HG02970 (cell line): Measurements from ENCODE around the gene ADGRB3.
A peak's percentile ranks its signal among the peaks of the same experiment; 100 is the strongest.
"Not testable (repeated sequence)": the region's sequence is repeated elsewhere in the genome, so short reads cannot be mapped to it uniquely, and the experiment has no call there.

Experiments
- ATAC-seq: cut with Tn5 transposase; IDR thresholded peaks from one replicate; pipeline ENCODE4 v1.9.1; 2021; ENCODE audit warnings: mild to moderate bottlenecking, moderate library complexity, moderate number of reproducible peaks; ENCODE audit not compliant: unreplicated experiment, low FRiP score

Gene ADGRB3

DNA sequence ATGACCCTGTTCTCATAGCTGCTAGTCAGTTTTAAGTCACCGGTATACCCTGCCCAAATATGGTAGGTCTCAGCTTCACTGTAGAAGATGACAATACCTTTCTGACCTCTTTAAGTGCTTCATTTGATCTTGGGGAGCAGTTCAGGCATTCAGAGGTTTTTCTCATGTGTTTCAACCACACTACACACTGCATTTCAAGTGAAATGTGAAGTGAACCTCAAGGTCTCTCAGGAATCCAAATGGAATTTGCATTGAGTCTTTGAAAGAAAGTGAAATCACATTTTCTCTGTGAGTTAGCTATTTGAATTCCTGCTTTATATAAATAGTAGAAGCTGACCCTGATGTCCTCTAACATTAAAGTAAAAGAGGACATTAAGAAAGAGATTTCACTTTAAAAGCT lies 461.6 kb downstream of the ADGRB3 start:
- no peak for ATAC-seq

DNA sequence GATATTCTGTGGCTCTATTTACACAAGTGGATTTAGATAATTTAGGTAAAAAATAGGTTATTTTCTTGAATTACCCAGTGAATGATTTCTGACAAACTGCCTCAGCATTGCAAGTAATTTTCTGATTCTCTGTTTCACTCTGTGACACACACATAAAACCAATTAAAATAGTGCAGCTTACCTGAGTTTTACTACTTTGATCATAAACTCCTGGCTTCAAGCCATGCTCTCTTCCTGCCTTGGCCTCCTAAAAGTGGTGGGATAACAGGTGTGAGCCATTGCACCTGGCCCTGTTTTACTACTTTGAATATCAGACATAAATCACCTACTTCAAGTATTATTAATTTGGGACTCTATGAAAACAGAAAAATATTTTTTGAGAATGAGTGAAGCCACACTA lies 462.9 kb downstream of the ADGRB3 start:
- ATAC-seq: no peak

DNA sequence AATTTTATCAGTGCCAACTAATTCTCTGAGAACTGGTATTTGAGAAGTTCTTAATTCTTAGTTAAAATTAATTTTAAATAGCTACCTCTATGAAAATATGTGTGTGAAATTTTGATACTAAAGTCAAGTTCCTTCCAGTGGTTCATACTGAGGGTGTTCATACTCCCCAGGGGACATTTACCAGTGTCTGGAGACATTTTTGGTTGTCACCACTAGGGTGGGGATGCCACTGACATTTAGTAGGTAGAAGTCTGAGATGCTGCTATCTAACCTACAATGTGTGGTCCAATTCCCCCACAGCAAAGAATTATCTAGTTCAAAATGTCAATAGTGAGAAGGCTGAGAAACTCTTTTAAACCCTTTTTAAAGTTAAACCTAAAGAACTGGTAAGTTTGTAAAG lies 463.8 kb downstream of the ADGRB3 start:
- no peak for ATAC-seq

DNA sequence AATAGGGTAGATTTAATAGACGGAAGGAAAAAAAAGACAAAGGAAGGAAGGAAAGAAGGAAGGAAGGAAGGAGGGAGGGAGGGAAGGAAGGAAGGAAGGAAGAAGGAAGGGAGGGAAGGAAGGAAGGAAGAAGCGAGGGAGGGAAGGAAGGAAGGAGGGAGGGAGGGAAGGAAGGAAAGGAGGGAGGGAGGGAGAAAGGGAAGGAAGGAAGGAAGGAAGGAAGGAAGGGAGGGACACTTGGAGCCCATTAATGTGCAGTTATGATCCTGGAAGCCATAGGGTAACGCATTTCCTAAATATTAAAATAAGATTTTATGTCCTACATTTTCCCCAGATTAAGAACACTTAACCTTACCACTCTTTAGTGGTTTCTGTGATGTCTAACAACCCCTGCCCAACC lies 465.7 kb downstream of the ADGRB3 start:
- no peak for ATAC-seq

DNA sequence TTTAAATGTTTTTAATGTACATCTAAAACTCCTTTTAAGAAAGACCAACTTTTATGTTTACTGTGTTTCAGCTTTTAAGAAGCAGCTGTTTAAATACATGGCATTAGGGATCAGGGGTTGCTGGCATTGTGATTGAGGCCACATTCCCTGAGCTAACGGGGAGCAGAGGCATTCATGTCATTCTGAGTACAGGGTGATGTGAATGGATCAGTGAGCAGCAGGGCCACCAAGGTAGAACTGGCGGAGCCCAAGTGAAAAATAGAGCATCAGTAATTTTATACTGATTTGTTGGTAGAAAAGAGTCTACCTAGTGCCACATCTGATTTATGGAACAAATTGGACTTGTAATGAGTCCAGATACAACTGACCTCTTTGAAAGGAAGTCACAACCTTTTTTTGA lies 467.3 kb downstream of the ADGRB3 start:
- ATAC-seq: no peak

DNA sequence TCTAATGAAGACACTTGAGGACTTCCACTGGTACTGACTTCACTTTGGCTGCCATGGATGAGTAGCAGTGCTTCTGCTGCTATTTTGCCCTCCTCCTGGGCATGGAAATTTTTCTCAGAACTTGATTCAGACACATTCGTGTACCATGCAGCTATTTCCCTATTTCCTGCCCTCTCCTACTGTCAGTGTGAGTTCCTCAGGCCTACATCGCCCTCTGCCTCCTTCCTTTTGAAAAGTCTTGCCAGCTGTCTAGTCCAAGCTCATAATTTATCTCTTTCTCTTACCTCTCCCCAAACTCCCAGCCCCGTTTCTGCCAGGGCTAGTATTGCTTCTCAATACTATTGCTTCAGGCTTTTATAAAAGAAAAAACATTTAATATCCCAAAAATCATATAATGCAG lies 470.2 kb downstream of the ADGRB3 start:
- no peak for ATAC-seq

DNA sequence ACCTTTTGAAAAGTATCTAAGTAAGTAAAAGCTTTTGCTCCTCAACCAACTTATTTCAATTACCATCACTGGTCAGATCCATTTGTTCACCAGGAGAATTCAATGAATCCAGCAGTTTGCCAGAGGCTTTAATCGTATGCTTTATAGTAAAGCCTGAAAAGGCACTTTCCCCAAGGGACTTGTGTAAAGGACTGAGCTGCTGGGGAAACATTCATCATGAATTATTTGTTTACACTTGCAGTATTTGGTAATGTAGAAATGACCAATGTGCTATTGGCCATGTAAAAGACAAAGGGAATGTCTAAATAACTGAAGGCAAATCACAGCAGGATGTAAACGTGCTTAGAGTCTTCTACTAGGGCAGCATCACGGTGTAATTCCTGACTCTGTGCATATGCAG lies 471.4 kb downstream of the ADGRB3 start:
- ATAC-seq: no peak

DNA sequence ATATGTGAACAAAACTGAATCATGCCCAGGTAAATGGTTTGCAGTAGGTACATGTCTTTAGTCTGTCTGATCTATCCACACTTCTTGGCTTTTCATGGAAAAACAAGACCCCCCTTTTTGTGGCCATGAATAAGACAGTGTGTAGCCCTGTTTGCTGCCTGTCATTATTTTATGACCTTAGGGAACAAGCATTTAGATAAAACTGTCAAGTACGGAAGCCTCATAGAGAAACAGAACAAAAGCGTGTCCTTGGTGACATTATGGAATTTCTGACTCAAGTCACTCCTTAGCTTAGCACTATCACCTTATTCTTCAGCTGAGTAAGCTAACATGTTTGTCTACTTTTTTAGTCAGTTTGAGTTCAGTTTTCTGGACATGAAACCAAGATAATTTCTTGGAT lies 476.2 kb downstream of the ADGRB3 start:
- ATAC-seq: no peak

DNA sequence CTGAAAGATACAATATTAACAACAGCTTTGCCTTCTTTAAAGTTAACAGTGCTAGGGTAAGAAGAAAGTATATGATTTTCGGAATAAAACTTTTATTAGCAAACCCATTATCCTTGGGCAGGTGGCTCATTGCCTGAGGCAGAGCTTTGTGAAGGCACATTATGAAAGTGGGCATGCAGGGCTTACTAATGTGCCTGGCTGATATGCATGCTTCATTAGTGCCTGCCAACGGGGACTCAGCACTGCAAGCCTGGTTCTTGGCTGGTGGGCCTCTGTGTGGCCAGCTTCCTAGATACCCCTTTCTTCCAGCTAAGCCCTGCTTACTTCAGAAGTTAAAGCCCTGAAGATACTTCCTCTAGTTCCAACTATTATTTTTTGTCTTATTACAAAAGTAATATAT lies 481.6 kb downstream of the ADGRB3 start:
- ATAC-seq: no peak

DNA sequence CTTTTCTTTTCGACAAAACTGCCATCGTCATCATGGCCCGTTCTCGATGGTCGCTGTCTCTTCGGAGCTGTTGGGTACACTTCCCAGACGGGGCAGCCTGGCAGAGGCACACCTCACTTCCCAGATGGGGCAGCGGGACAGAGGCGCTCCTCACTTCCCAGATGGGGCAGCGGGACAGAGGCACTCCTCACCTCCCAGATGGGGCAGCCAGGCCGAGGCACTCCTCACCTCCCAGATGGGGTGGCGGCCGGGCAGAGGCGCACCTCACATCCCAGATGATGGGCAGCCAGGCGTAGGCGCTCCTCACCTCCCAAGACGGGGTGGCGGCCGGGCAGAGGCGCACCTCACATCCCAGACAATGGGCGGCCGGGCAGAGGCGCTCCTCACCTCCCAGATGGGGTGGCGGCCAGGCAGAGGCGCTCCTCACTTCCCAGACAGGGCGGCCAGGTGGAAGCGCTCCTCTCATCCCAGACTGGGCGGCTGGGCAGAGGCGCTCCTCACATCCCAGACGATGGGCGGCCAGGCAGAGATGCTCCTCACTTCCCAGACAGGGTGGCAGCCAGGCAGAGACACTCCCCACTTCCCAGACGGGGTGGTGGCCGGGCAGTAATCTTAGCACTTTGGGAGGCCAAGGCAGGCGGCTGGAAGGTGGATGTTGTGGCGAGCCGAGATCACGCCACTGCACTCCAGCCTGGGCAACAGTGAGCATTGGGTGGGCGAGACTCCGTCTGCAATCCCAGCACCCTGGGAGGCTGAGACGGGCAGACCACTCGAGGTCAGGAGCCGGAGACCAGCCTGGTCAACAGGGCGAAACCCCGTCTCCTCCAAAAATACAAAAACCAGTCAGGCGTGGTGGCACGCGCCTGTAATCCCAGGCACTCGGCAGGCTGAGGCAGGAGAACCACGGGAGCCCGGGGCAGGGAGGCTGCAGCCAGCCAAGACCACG lies 486.7 kb downstream of the ADGRB3 start:
- ATAC-seq: not testable (repeated sequence)

DNA sequence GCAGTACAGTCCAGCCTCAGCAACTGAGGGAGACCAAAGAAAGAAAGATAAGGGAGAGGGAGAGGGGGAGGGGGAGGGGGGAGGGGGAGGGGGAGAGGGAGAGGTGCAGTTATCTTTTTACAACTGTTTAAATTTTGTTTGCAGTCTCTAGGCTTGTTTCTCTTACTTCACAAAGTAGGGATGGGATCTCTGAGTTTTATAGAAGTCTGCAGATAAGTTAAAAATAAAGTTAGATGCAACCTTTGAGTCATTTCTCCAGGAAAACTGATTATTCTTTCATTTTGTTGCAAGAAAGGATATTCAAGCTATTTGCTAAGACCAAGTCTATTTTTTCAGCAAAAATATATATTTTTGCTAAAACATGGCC lies 487.3 kb downstream of the ADGRB3 start:
- ATAC-seq: no peak

DNA sequence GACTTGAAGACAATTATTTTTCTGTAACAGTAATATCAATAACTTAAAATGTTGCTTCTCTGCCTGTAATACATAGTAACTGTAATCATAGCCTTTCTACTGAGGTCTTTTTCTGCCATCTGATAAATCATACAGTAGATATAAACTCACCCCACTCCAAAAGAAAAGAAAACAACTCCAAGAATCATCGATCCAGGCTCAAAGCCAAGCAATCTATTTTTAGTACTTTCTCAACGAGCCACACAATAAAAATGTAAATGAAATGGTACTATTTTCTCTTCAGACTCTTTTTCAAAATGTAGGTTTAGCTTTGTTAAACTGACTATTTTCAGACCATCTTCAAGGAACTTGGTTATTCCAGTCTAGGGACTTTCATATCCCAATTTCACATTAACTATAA lies 493.3 kb downstream of the ADGRB3 start:
- no peak for ATAC-seq

DNA sequence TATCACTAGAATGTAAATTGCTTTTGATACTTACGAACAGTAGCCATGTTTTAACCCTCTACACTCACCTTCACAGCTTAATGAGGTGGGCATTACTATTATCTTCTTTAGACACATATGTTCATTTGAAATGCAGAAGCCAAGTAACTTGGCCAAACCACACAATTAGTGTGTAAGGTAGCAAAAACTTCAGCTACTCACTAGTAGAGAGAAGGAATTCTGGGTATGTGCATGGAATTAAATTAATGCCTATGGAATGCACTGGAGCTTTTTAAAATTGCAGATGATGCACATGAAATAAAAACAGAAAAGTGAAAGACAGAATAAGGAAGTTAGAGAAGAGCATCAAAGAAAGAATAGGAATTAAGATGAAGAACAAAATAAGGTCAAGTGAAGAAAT lies 494.0 kb downstream of the ADGRB3 start:
- no peak for ATAC-seq

DNA sequence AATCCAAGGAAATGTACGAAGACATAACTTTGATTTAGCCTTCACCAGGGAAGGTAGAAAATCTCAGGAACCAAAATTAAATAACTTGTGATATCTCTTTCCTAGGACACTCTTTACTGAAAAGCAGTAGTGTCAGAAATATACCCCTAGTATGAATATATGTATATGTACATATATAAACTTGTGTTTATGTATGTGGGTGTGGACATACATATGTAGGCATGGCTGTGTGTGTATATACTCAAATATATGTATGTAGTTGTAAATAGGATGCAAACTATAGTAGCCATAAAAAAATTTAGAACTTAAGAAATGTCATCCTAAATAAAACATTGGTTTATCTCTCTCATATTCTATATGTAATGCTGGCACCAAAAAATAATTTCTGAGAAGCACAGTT lies 500.8 kb downstream of the ADGRB3 start:
- ATAC-seq: no peak

DNA sequence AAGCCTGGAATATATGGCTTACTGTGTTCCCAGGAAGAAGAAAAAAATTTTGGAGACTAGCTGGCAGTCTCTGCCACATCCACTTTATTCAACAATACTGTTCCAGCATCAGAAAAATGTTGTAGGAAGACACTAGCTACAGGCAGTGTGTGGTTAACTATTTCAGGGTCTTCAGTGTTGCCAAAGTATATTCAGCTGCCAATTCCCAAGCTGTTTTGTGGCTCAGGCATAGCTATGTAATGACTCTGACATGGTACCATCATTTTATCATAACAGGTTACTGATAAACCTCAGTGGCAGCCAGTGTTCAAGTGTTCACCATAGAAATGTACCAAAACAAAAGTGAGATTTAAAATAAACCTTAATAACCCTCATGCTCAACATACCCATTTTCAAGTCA lies 503.1 kb downstream of the ADGRB3 start:
- no peak for ATAC-seq

DNA sequence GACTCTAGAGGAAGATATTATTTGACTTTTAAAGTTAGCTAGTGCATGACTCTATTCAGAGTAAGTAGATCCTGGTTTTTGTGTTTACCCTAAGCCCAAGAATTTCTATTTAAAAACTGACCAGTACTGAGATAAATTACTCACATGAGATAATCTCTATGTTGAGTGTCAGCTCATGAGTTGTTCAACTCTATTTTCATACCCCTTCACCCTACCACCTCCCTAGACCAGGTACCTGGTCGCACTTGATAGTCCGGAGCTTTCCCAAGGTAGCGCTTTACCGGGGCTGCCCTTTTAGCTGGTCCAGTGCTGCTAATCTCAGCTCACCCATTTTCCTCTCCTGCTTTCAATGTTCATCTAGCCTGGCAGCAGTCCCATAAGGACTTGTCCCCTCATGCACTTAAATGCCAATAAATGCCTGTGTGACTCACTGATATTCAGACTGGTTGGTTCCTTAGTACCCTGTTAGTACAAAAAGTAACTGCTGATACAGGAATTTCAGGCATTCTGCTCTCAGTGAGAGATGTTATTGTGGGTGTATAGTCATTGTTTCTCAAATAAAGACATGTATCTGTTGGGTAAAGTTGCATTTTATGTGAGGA lies 503.9 kb downstream of the ADGRB3 start:
- ATAC-seq: no peak

DNA sequence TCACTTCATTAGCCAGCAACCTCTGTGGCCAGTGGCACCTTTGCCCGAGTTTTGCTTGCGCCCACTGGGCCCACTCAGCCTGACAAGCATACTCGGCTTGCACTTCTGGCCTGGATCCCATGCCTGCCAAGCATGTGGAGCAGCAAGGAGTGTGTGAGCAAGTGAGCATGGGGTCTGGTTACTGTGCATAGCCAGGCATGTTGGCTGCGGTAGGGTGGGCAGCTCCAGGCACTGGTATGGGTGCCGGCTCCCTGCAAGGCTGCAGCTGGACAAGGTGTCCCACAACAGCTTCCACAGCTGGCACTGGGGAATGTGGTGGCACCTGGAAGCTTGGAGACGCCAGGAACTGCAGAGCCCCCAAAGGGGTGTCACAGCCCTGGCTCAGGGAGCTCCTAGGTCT lies 510.0 kb downstream of the ADGRB3 start:
- no peak for ATAC-seq

DNA sequence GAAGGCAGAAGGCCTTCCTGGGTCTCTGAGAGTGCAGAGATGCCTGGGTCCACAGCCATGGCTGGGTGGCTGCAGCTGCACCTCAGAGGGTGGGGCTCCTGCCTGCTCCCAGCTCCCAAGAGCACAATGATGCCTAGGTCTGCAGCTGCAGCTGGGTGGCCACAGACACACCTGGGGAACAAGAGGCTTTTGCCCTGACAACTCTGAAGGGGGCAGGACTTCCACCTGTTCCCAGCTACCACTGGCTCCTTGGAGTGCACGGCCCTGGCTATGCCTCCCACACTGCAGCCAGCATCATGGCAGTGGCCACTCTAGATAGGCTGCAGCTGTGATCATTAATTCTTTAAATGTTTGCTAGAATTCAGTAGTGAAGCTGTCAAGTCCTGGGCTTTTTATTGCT lies 511.3 kb downstream of the ADGRB3 start:
- ATAC-seq: no peak

DNA sequence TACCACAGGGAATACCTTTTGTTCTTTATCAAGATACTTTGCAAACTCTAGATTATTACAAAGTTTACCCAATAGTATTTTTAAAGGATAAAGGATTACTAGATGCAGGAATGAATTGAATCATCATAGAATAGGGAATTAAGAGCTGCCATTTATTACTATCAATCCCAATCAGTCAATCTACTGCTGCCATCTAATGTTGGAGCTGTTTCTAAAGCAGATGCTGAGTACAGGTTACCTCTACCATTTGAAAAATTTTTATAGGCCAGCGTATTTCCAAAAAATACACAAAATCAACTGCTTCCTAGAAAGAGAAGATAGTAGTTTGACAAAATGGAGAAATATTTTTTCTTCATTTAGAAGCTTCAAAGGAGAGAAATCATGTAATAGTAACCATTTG lies 520.4 kb downstream of the ADGRB3 start:
- ATAC-seq: no peak

DNA sequence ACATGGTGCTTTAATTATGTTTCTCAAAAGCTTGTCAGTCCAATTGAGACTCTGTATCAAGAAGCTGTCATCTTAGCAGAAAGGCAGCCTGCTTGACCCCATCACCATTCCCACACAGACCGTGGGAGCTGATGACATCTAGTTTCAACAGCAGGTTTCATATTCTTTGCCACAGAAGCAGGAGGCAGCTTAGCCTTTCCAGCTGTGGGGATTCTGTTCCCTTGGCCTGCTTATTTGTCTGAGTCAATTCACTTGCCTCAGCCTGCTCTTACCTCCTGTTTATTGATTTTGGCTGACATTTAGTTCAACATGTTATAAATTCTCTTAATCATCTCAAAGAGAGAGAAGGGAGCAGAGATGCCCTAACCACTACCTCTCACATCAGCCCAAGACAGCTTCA lies 527.7 kb downstream of the ADGRB3 start:
- no peak for ATAC-seq

DNA sequence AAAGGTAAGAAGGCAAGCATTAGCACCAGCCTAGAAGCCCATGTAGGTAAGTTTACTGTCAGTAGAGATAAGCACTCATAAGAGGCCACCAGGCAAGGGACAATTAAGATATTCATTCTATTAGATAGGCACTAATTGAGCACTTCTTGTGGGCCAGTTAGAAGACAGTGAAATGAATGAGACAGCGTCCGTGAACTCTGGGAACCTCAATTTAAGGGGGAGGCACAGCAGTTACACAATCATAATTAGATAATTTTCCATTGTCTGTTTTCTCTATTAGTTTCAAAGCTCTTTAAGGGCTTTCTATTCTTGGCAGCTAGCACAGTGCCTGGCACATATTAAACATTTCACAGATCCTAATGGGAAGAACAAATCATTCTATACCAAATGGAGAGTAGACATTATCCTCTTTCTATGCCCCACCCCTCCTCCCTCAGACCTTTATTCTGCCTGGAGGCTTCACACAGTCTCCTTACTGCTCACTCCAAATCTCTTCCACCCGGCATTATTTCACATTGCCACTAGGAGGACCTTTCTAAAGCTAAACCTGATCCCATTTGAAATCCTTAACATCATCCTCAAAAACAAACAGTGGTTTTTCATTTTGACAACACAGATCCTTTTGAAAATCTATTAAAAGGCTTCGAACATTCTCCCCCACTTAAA lies 529.6 kb downstream of the ADGRB3 start:
- ATAC-seq: no peak

DNA sequence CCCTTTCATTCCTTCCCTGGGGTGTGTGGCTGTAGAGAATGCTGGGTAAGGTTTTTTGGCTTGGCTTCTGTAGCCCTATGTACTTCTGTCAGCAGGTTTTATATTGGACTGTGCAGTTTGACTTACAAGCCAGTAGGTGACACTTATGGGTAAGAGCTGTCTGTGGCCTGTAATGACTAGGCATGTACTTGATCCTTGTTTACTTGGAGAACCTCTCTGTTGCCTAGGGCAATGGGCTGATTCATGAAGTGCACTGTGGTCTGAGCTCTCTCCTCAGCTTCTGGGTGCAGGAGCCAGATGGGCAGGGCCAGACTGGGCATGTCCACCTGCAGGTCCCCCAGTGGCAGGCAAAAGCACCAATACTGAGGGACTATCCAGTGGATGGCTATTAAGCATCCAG lies 544.6 kb downstream of the ADGRB3 start:
- ATAC-seq: peak; percentile 51
